Liver (tissue), 3 donors: ENCODE data around the gene CDSN.

Experiments
- ATF3 ChIP-seq: IDR thresholded peaks from 2 replicates; pipeline ENCODE4 v1.6.1; 2016; ENCODE audit warnings: antibody characterized with exemption
- CTCF ChIP-seq: fragments of 150-350 bp; IDR thresholded peaks from 2 replicates; pipeline ENCODE4 v1.5.1; 2017; ENCODE audit warnings: improper control_type of control experiment, low read depth, low read length; ENCODE audit not compliant: missing input control
- MAX ChIP-seq: IDR thresholded peaks from 2 replicates; pipeline ENCODE4 v1.6.1; 2016; ENCODE audit warnings: antibody characterized with exemption
- RAD21 ChIP-seq, 2 donors: IDR thresholded peaks; 2 replicates each; pipeline ENCODE4 v1.6.1; 2016; ENCODE audit warnings: antibody characterized with exemption in 2 of 2, mild to moderate bottlenecking in 2 of 2
- REST ChIP-seq: IDR thresholded peaks from 2 replicates; pipeline ENCODE4 v1.6.1; 2016; ENCODE audit warnings: antibody characterized with exemption, mild to moderate bottlenecking
- SP1 ChIP-seq: IDR thresholded peaks from 2 replicates; pipeline ENCODE4 v1.6.1; 2018; ENCODE audit warnings: antibody characterized with exemption, mild to moderate bottlenecking
- TAF1 ChIP-seq: conservative IDR thresholded peaks from 2 replicates; pipeline ENCODE4 v1.6.1; 2016; ENCODE audit warnings: antibody characterized with exemption, mild to moderate bottlenecking
- donor health status: healthy.
- donor health status: healthy.

- no peak for TF ChIP-seq CTCF
- TF ChIP-seq TAF1: no peak
- TF ChIP-seq MAX: no peak
- TF ChIP-seq RAD21 (IDR thresholded peaks at IDR 0.05): no peak
- TF ChIP-seq ATF3: no peak
- no peak for TF ChIP-seq SP1
- no peak for TF ChIP-seq REST
Measured at GRCh38 chr6:31120151-31120915, at the start of gene CDSN.
